Measurements from ENCODE around the gene AGAP2. TPM values are rescaled to one million over a fixed set of nuclear protein-coding genes. Genes with fewer than 3 reads are reported as not detected.

AGAP2 gene
- total and polyA plus RNA-seq, 9 of the 15 experiments (the other 6 are each of a cell fraction or from before 2014, with no cell fraction given) = 0.04 to 0.77 (median 0.28) TPM; not detected in 1

DNA sequence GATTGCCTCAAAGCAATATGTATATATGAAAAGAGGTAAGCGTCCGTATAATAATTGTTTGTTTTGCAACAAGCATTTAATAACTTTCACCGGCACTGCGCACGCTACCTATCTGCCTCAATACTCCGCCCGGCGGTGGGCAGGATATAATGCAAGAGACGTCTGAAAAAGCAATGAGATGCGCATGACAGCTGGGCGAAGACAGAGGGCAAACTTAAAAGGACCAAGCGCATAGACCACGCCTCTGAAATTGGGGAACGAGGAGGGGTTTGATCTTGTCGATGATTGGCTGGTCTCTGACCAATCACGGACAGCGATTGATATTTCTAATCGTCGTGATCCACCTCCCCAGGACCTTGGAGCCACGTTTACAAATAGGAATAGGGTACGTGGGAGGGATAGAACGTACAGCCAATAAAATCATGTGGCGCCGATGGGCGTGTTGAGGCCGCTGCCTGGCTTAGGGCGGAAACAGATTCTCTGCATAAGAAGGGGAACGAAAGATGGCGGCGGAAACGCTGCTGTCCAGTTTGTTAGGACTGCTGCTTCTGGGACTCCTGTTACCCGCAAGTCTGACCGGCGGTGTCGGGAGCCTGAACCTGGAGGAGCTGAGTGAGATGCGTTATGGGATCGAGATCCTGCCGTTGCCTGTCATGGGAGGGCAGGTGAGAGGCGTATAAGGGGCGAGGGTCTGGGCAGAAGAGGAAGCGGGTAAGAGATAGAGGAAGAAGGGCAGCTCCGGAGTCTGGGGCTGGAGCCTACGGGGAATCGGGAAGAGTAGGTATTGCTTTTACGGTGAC is 44.7 kb downstream of the AGAP2 start, which contains the start of gene OS9 (continued):
- TF ChIP-seq, protein P1, sequence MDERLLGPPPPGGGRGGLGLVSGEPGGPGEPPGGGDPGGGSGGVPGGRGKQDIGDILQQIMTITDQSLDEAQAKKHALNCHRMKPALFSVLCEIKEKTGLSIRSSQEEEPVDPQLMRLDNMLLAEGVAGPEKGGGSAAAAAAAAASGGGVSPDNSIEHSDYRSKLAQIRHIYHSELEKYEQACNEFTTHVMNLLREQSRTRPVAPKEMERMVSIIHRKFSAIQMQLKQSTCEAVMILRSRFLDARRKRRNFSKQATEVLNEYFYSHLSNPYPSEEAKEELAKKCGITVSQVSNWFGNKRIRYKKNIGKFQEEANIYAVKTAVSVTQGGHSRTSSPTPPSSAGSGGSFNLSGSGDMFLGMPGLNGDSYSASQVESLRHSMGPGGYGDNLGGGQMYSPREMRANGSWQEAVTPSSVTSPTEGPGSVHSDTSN (CRISPR knock-in tag; IDR thresholded peaks at IDR 0.05; ENCODE audit: low read depth) = peak; percentile 43; the same call in 1 of the 2 replicates
- TF ChIP-seq, protein P1 (tag; conservative IDR thresholded peaks at IDR 0.05; ENCODE audit: low read depth) = peak; percentile 95
- peak; percentile 66 for TF ChIP-seq MYC (IDR thresholded peaks at IDR 0.05; ENCODE audit: low read depth, low read length)
- TF ChIP-seq MYC (CRISPR knock-in tag; IDR thresholded peaks at IDR 0.05; ENCODE audit: borderline replicate concordance, low read depth) = no peak
- peak; percentile 22; the same call in 1 of the 2 replicates for TF ChIP-seq KLF1 (tag; IDR thresholded peaks at IDR 0.05)
- TF ChIP-seq SIN3B (IDR thresholded peaks at IDR 0.05; ENCODE audit: low read depth) = peak; percentile 95
- TF ChIP-seq XRCC5 (IDR thresholded peaks at IDR 0.05; ENCODE audit: low read depth, low read length) = peak; percentile 63; the same call in 1 of the 2 replicates
- TF ChIP-seq ERF (CRISPR knock-in tag; IDR thresholded peaks at IDR 0.05) = no peak
- TF ChIP-seq RBM25 (IDR thresholded peaks at IDR 0.05; ENCODE audit: low read depth, low read length, severe bottlenecking) = peak; percentile 63
- TF ChIP-seq SMAD1 (IDR thresholded peaks at IDR 0.05; ENCODE audit: low read depth, low read length, partially characterized antibody) = peak; percentile 75
- TF ChIP-seq TAF1 (IDR thresholded peaks at IDR 0.05; ENCODE audit: control insufficient read depth, extremely low read depth, insufficient read depth, low read length, severe bottlenecking) = peak; percentile 81
- TF ChIP-seq PHF20 (IDR thresholded peaks at IDR 0.05; ENCODE audit: partially characterized antibody) = peak; percentile 93
- no peak for TF ChIP-seq RAD51 (IDR thresholded peaks at IDR 0.05; ENCODE audit: borderline replicate concordance, low read depth)
- TF ChIP-seq CTBP1 (IDR thresholded peaks at IDR 0.05; ENCODE audit: borderline replicate concordance) = peak; percentile 75
- no peak for TF ChIP-seq ZNF133 (CRISPR knock-in tag; IDR thresholded peaks at IDR 0.05)
- peak; percentile 82 for TF ChIP-seq GABPA (tag; conservative IDR thresholded peaks at IDR 0.05; ENCODE audit: low read depth)
- TF ChIP-seq CBX3 (IDR thresholded peaks at IDR 0.05; ENCODE audit: borderline replicate concordance in 1 of 2, low read length in 2 of 2) = 0 out of 3 replicates have a peak, but pooled peaks of 1 of the 2 experiments have one; percentile 47
- TF ChIP-seq ELF2 (CRISPR knock-in tag; IDR thresholded peaks at IDR 0.05) = peak; percentile 97
- TF ChIP-seq, protein P2, sequence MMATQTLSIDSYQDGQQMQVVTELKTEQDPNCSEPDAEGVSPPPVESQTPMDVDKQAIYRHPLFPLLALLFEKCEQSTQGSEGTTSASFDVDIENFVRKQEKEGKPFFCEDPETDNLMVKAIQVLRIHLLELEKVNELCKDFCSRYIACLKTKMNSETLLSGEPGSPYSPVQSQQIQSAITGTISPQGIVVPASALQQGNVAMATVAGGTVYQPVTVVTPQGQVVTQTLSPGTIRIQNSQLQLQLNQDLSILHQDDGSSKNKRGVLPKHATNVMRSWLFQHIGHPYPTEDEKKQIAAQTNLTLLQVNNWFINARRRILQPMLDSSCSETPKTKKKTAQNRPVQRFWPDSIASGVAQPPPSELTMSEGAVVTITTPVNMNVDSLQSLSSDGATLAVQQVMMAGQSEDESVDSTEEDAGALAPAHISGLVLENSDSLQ (IDR thresholded peaks at IDR 0.05) = peak; percentile 99
- peak; percentile 95 for TF ChIP-seq POLR2A (conservative IDR thresholded peaks at IDR 0.05)
- peak; percentile 26; the same call in 1 of the 2 replicates for TF ChIP-seq ETV1 (tag; conservative IDR thresholded peaks at IDR 0.05; ENCODE audit: low read depth)
